ENCODE data around the gene CNBD2. TPM values are rescaled to one million over a fixed set of nuclear protein-coding genes. Genes with fewer than 3 reads are reported as not detected.
A peak's percentile ranks its signal among the peaks of the same experiment; 100 is the strongest.
"Not testable (repeated sequence)": the region's sequence is repeated elsewhere in the genome, so short reads cannot be mapped to it uniquely, and the experiment has no call there.

CNBD2 gene
- total and polyA plus RNA-seq, 12 donors, result 1.1 to 23.3 (median 5.2) TPM

DNA sequence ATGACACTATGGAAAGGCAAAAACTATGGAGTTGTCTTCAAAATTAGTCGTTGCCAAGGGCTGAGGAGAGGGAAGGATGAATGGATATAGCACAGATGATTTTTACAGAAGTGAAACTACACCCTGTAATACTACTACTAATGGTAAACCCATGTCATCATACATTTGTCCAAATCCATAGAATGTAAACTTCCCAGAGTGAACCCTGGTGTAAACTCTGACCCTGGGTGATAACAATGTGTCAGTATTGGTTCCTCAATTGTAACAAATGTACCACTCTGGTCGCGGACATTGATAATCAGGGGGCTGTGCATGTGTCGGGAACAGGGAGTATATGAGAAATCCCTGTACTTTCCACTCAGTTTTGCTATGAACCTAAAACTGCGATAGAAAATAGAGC, 72.2 kb downstream of the CNBD2 start:
- intact Hi-C loops (cut with DNase I), result no loop called here
- no peak overlapping the region for H3K27ac ChIP-seq

DNA sequence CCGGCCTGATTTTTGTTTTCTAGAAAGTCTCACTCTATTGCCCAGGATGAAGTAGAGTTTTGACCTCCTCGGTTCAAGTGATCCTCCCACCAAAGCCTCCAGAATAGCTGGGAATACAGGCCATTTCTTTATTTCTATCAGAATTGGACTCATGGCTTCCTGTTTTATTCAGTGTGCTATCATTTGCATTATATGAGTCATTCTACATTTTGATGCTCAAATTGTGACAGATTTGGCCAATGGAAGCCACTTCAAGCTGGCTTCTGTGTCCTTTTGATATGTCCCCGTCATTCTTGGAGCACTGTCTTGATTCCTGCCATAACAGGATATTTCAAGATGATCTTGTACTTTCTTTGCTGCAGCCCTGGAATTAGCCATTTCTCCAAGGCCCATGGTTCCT, 75.1 kb downstream of the CNBD2 start:
- Histone ChIP-seq H3K4me3 (no peak overlapping the region), H3K4me1 (replicated peaks in 1 of 2) (peaks cover 11 to 28% of the 10 kb centered on the region in 2 donors), H3K27ac (no peak overlapping the region), H3K9me3 (replicated peaks in 1 of 3) (no peaks in the 10 kb centered on the region), H3K27me3 (no peaks in the 10 kb centered on the region), H3K36me3 (replicated peaks in 1 of 2) (no peaks in the 10 kb centered on the region)
- intact Hi-C loops (cut with DNase I), result no loop called here
- TF ChIP-seq POLR2A (IDR thresholded peaks at IDR 0.05), result no peak
- TF ChIP-seq, protein P1, sequence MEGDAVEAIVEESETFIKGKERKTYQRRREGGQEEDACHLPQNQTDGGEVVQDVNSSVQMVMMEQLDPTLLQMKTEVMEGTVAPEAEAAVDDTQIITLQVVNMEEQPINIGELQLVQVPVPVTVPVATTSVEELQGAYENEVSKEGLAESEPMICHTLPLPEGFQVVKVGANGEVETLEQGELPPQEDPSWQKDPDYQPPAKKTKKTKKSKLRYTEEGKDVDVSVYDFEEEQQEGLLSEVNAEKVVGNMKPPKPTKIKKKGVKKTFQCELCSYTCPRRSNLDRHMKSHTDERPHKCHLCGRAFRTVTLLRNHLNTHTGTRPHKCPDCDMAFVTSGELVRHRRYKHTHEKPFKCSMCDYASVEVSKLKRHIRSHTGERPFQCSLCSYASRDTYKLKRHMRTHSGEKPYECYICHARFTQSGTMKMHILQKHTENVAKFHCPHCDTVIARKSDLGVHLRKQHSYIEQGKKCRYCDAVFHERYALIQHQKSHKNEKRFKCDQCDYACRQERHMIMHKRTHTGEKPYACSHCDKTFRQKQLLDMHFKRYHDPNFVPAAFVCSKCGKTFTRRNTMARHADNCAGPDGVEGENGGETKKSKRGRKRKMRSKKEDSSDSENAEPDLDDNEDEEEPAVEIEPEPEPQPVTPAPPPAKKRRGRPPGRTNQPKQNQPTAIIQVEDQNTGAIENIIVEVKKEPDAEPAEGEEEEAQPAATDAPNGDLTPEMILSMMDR (IDR thresholded peaks at IDR 0.05), result no peak
- WGBS, 4 donors, result 89 to 100% (median 95%) methylated on average over 3 of the region's 3 CpGs
- DNase-seq, result no peak

More for the DNA sequence above, 72.2 kb downstream of the CNBD2 start:
- Histone ChIP-seq H3K4me1 (replicated peaks in 1 of 2) (peaks cover 0 to 1% of the 10 kb centered on the region in 2 donors), H3K9me3 (replicated peaks in 1 of 3) (no peaks in the 10 kb centered on the region), H3K27me3 (no peaks in the 10 kb centered on the region), H3K4me3 (no peak overlapping the region), H3K36me3 (replicated peaks in 1 of 2) (no peaks in the 10 kb centered on the region)
- no peak for DNase-seq
- WGBS, 4 donors, result 88 to 92% (median 89%) methylated on average over 5 of the region's 5 CpGs
- no peak for TF ChIP-seq POLR2A (IDR thresholded peaks at IDR 0.05)
- TF ChIP-seq, protein P1 (IDR thresholded peaks at IDR 0.05), result no peak

DNA sequence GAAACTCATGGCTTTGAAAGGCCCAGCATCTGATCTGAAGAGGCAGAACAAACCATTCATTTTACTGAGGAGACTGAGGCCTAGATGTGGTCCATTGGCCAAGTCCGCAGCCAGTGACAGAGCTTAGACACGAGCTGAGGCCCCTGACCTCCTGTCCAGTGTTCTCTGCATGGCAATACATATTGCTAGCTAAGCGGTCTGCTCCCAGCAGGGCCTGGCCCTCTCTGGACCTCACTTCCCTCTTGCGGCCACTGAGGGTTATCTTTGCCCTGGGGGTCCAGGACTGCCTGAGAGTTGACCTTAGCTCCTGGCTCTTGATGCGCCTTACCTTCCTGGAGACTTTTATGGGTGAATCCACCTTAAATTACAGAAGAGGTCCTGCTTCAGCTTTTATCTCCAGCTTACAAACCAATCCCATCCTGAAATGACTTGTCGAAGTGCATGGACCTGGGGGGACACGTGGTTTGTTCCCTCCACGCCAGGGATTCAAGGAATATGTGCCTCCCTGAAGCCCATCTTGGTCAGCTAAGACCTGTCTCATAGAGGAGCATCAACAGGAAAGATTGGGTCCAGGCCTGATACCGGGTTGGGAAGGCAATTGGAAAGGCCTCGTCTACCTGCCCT, 75.6 kb downstream of the CNBD2 start:
- intact Hi-C loops (cut with DNase I), result no loop called here
- no peak overlapping the region for H3K27ac ChIP-seq
- H3K9me3 ChIP-seq (replicated peaks in 1 of 3), result no peaks in the 10 kb centered on the region
- no peak for DNase-seq
- peaks cover 11 to 32% of the 10 kb centered on the region in 2 donors for H3K4me1 ChIP-seq (replicated peaks in 1 of 2)
- TF ChIP-seq, protein P1 (IDR thresholded peaks at IDR 0.05), result no peak
- TF ChIP-seq POLR2A (IDR thresholded peaks at IDR 0.05), result no peak
- 85 to 95% (median 92%) methylated on average over 9 to 10 of the region's 10 CpGs for WGBS, 4 donors
- no peaks in the 10 kb centered on the region for H3K27me3 ChIP-seq
- no peaks in the 10 kb centered on the region for H3K36me3 ChIP-seq (replicated peaks in 1 of 2)
- H3K4me3 ChIP-seq, result no peak overlapping the region

DNA sequence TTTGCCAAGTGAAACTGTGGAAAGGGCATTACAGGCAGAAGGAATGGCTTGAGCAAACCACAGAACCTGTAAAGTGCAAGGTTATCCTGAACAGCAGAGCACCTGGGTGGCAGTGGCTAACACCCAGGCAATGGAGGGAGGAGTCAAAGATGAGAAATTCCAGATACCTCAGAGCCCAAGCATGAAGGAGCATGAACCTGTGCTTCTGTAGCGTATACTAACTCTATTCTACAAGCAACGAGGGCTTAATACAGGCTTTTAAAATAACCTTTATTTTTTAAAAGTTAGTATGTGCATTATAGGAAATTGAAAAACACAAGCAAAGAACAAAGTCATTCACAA, 77.0 kb downstream of the CNBD2 start:
- H3K27me3 ChIP-seq, result no peaks in the 10 kb centered on the region
- TF ChIP-seq, protein P1 (IDR thresholded peaks at IDR 0.05), result no peak
- no peak for TF ChIP-seq POLR2A (IDR thresholded peaks at IDR 0.05)
- no peak overlapping the region for H3K27ac ChIP-seq
- no peaks in the 10 kb centered on the region for H3K36me3 ChIP-seq (replicated peaks in 1 of 2)
- DNase-seq, result no peak
- peaks cover 11 to 32% of the 10 kb centered on the region in 2 donors for H3K4me1 ChIP-seq (replicated peaks in 1 of 2)
- H3K9me3 ChIP-seq (replicated peaks in 1 of 3), result no peaks in the 10 kb centered on the region
- H3K4me3 ChIP-seq, result no peak overlapping the region
- intact Hi-C loops (cut with DNase I), result no loop called here
- 90 to 92% (median 91%) methylated on average over 2 of the region's 2 CpGs for WGBS, 4 donors

DNA sequence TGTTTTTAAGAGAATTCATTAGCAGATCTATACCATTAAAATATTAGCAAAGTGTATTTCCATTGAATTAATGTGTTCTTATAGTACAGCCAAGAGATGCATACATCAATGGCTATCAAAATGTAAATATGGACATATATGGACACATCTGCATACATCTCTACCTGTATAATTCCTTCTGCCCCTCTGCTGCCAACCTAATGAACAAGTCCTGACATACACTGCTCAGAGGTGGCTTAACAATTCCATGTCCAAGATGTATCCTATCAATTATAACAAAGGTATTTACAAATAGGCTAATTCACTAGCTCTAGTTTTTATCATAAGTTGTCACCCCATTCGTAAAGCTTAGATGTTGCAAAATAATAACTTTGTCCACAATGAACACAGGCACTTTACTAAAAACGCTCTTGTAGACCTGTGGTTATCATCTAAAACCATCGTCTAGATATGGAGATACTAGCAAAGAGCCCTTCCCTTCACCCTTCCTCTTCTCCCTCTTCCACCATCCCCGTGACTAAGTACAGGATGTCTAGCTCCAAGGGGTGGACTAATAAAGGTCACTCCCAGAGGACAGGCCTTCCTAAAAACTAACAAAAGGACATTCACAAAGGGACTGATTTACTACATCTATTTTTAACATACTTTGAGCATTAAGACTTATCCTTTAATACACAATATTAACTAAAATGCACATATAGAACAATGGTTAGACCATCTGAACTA, 77.8 kb downstream of the CNBD2 start:
- peak overlapping the region in 1 of 4 donors; percentile 6 for H3K4me3 ChIP-seq
- DNase-seq; H3K27me3 ChIP-seq; H3K27ac ChIP-seq; H3K36me3 ChIP-seq (replicated peaks in 1 of 2); H3K9me3 ChIP-seq (replicated peaks in 1 of 3); intact Hi-C loops (cut with DNase I): not testable (repeated sequence)
- WGBS, 4 donors, result 44 to 59% (median 51%) methylated on average over 4 of the region's 4 CpGs
- H3K4me1 ChIP-seq (replicated peaks in 1 of 2), result peaks cover 11 to 35% of the 10 kb centered on the region in 2 donors

DNA sequence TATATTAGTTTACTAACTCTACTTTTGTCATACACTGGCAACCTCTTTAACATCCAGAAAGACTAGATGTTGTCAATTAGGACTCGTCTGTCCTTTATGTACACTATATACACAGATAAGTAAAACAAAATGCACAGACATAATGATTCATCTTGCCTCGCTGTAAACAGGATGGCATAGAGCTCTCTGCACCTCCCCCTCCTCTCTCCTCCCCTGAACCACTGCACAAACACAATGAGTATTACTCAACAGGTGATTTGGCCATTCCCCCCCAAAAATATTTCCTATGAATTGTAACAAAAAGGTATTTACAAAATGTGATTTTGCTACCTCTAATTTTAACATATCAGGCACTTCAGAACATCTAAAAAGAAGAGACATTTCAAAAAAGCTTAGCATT, 81.0 kb downstream of the CNBD2 start:
- H3K27me3 ChIP-seq; H3K36me3 ChIP-seq (replicated peaks in 1 of 2); H3K27ac ChIP-seq; DNase-seq; intact Hi-C loops (cut with DNase I); H3K9me3 ChIP-seq (replicated peaks in 1 of 3): not testable (repeated sequence)
- Histone ChIP-seq H3K4me3 (peak overlapping the region in 1 of 4 donors; percentile 83), H3K4me1 (replicated peaks in 1 of 2) (peaks cover 11 to 38% of the 10 kb centered on the region in 2 donors)
- 0 to 7% (median 0%) methylated on average over 2 of the region's 2 CpGs for WGBS, 4 donors

All from adrenal gland (tissue), 12 donors.